ENCODE results near the gene RACK1.

RACK1 gene

GRCh38 chr5:181203093-181203711 lies 40.5 kb downstream of the RACK1 start:
- H3K9me3 Mint-ChIP-seq = no peaks in the 10 kb centered on the region
- TF ChIP-seq CTCF (IDR thresholded peaks at IDR 0.05; ENCODE audit: unreplicated experiment in 3 of 3) = no peak
- no peak overlapping the region for H3K27ac Mint-ChIP-seq
- H3K27me3 Mint-ChIP-seq (ENCODE audit: low read depth) = peaks cover 78% of the 10 kb centered on the region
- peaks cover 19% of the 10 kb centered on the region for H3K4me1 Mint-ChIP-seq
- no peaks in the 10 kb centered on the region for H3K36me3 Mint-ChIP-seq (ENCODE audit: low read depth)
- H3K4me3 Mint-ChIP-seq = peak overlapping the region; percentile 86 to 88 (median 87)

GRCh38 chr5:181200816-181201215 lies 42.9 kb downstream of the RACK1 start:
- Mint-ChIP-seq H3K27me3 (ENCODE audit: low read depth) (peaks cover 65% of the 10 kb centered on the region), H3K36me3 (ENCODE audit: low read depth) (no peaks in the 10 kb centered on the region), H3K4me1 (peaks cover 4% of the 10 kb centered on the region), H3K4me3 (no peak overlapping the region), H3K9me3 (no peaks in the 10 kb centered on the region), H3K27ac (no peak overlapping the region)
- TF ChIP-seq CTCF (IDR thresholded peaks at IDR 0.05; ENCODE audit: unreplicated experiment in 3 of 3) = no peak

GRCh38 chr5:181199881-181200638 lies 43.6 kb downstream of the RACK1 start:
- H3K4me3 Mint-ChIP-seq = peak overlapping the region in 1 of 3 experiments; percentile 19
- no peaks in the 10 kb centered on the region for H3K4me1 Mint-ChIP-seq
- no peak for TF ChIP-seq CTCF (IDR thresholded peaks at IDR 0.05; ENCODE audit: unreplicated experiment in 3 of 3)
- peaks cover 59% of the 10 kb centered on the region for H3K27me3 Mint-ChIP-seq (ENCODE audit: low read depth)
- H3K27ac Mint-ChIP-seq = no peak overlapping the region
- H3K9me3 Mint-ChIP-seq = no peaks in the 10 kb centered on the region
- no peaks in the 10 kb centered on the region for H3K36me3 Mint-ChIP-seq (ENCODE audit: low read depth)

- Mint-ChIP-seq H3K4me1 (no peaks in the 10 kb centered on the region), H3K27me3 (ENCODE audit: low read depth) (peaks cover 55% of the 10 kb centered on the region), H3K9me3 (no peaks in the 10 kb centered on the region), H3K27ac (no peak overlapping the region), H3K36me3 (ENCODE audit: low read depth) (no peaks in the 10 kb centered on the region), H3K4me3 (peak overlapping the region in 1 of 3 experiments; percentile 5)
- TF ChIP-seq CTCF (IDR thresholded peaks at IDR 0.05; ENCODE audit: unreplicated experiment in 3 of 3) = no peak
Measured at GRCh38 chr5:181198905-181199519, 44.7 kb downstream of the RACK1 start.

- H3K4me3 Mint-ChIP-seq = no peak overlapping the region
- TF ChIP-seq CTCF (IDR thresholded peaks at IDR 0.05; ENCODE audit: unreplicated experiment in 3 of 3) = no peak
- no peak overlapping the region for H3K27ac Mint-ChIP-seq
- H3K27me3 Mint-ChIP-seq (ENCODE audit: low read depth) = peaks cover 47% of the 10 kb centered on the region
- no peaks in the 10 kb centered on the region for H3K36me3 Mint-ChIP-seq (ENCODE audit: low read depth)
- no peaks in the 10 kb centered on the region for H3K4me1 Mint-ChIP-seq
- no peaks in the 10 kb centered on the region for H3K9me3 Mint-ChIP-seq
Measured at GRCh38 chr5:181198106-181198685, 45.5 kb downstream of the RACK1 start.
